ENCODE results near the gene RBM45. TPM values are rescaled to one million over a fixed set of nuclear protein-coding genes. Genes with fewer than 3 reads are reported as not detected.
A peak's percentile ranks its signal among the peaks of the same experiment; 100 is the strongest.
"Not testable (repeated sequence)": the region's sequence is repeated elsewhere in the genome, so short reads cannot be mapped to it uniquely, and the experiment has no call there.

RBM45 gene
- 10 to 100 TPM; 17.3 to 27.7 (median 23.3) TPM for polyA plus RNA-seq (ENCODE audit: insufficient read length in 4 of 4)

- peak; percentile 68 to 79 (median 74) for DNase-seq (ENCODE audit: low read depth in 4 of 4, low spot score in 2 of 4)
Observed at GRCh38 chr2:178112202-178113152, at the start of gene RBM45. TSS of gene RBM45 (plus strand) at chr2:178112437. CDS start at chr2:178112547, 110 bp downstream.

GRCh38 chr2:178066324-178066723 lies 45.9 kb upstream of the RBM45 start:
- no peak for DNase-seq (ENCODE audit: low read depth in 4 of 4, low spot score in 2 of 4)

- no peak for DNase-seq (ENCODE audit: low read depth in 4 of 4, low spot score in 2 of 4)
Observed at GRCh38 chr2:178066890-178067669, 45.2 kb upstream of the RBM45 start.

GRCh38 chr2:178068823-178069454 lies 43.3 kb upstream of the RBM45 start:
- DNase-seq (ENCODE audit: low read depth in 4 of 4, low spot score in 2 of 4), result no peak

- no peak for DNase-seq (ENCODE audit: low read depth in 4 of 4, low spot score in 2 of 4)
Observed at GRCh38 chr2:178069551-178069950, 42.7 kb upstream of the RBM45 start.

- no peak for DNase-seq (ENCODE audit: low read depth in 4 of 4, low spot score in 2 of 4)
Observed at GRCh38 chr2:178070824-178071223, 41.4 kb upstream of the RBM45 start.

- no peak for DNase-seq (ENCODE audit: low read depth in 4 of 4, low spot score in 2 of 4)
Observed at GRCh38 chr2:178072000-178072382, 40.2 kb upstream of the RBM45 start.

GRCh38 chr2:178072383-178073301 lies 39.6 kb upstream of the RBM45 start, which contains the start of gene PDE11A:
TSS of gene PDE11A (minus strand) at chr2:178072777. CDS start at chr2:178072437, 340 bp downstream.
- DNase-seq (ENCODE audit: low read depth in 4 of 4, low spot score in 2 of 4), result peak in 3 of 4 donors; percentile 47 to 76 (median 57)

GRCh38 chr2:178074123-178075005 lies 37.9 kb upstream of the RBM45 start:
- DNase-seq (ENCODE audit: low read depth in 4 of 4, low spot score in 2 of 4), result no peak

GRCh38 chr2:178075006-178075326 lies 37.3 kb upstream of the RBM45 start:
- no peak for DNase-seq (ENCODE audit: low read depth in 4 of 4, low spot score in 2 of 4)

GRCh38 chr2:178076130-178076529 lies 36.1 kb upstream of the RBM45 start:
- no peak for DNase-seq (ENCODE audit: low read depth in 4 of 4, low spot score in 2 of 4)

GRCh38 chr2:178079279-178079678 lies 33.0 kb upstream of the RBM45 start:
- not testable (repeated sequence) for DNase-seq (ENCODE audit: low read depth in 4 of 4, low spot score in 2 of 4)

- no peak for DNase-seq (ENCODE audit: low read depth in 4 of 4, low spot score in 2 of 4)
Observed at GRCh38 chr2:178082408-178083045, 29.7 kb upstream of the RBM45 start.

GRCh38 chr2:178084273-178084672 lies 28.0 kb upstream of the RBM45 start:
- no peak for DNase-seq (ENCODE audit: low read depth in 4 of 4, low spot score in 2 of 4)

- no peak for DNase-seq (ENCODE audit: low read depth in 4 of 4, low spot score in 2 of 4)
Observed at GRCh38 chr2:178088774-178089270, 23.4 kb upstream of the RBM45 start.

- DNase-seq (ENCODE audit: low read depth in 4 of 4, low spot score in 2 of 4), result no peak
Observed at GRCh38 chr2:178093471-178093870, 18.8 kb upstream of the RBM45 start.

GRCh38 chr2:178101321-178102079 lies 10.7 kb upstream of the RBM45 start:
- DNase-seq (ENCODE audit: low read depth in 4 of 4, low spot score in 2 of 4), result no peak

All from left renal cortex interstitium (tissue), 4 donors.